ENCODE measurements around the gene GUCD1.

DNA sequence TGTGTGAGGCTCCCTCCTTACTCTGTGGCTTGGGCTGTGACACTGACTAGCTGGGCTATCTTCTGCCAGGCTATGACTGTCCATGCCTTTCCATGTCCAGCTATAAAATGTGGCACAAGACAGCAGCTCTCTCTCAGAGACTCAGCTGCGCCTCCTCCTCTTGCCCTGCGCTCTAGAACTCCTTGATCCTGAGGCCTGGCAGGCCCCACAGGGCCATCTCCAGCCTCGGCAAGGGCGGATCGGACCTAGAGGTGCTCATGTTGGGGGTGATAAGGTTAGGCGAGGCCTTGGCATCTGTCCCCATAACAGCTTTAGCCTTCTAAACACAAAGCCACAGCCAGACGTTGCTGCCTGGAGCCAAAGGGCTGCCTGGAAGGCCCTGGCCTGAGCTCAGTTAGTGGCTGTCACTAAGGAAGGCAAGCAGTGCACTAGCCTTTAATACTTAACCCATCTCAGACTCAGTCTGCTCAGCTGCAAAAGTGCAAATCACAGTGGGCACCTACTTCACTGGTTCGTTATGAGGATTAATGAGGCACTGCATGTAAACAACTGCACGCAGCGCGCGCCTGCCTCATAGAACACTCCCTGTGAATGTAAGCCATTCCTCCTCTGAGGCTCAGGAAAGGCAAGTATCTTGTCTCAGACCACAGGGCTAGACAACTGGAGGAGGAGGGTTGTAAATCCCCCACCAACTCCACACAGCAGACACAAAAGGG, 1.2 kb downstream of the GUCD1 start:
- TF ChIP-seq USF2 (IDR thresholded peaks at IDR 0.05): no peak
- TF ChIP-seq MYC (IDR thresholded peaks at IDR 0.05; ENCODE audit: borderline replicate concordance, low read length): no peak
- TF ChIP-seq, protein P1, sequence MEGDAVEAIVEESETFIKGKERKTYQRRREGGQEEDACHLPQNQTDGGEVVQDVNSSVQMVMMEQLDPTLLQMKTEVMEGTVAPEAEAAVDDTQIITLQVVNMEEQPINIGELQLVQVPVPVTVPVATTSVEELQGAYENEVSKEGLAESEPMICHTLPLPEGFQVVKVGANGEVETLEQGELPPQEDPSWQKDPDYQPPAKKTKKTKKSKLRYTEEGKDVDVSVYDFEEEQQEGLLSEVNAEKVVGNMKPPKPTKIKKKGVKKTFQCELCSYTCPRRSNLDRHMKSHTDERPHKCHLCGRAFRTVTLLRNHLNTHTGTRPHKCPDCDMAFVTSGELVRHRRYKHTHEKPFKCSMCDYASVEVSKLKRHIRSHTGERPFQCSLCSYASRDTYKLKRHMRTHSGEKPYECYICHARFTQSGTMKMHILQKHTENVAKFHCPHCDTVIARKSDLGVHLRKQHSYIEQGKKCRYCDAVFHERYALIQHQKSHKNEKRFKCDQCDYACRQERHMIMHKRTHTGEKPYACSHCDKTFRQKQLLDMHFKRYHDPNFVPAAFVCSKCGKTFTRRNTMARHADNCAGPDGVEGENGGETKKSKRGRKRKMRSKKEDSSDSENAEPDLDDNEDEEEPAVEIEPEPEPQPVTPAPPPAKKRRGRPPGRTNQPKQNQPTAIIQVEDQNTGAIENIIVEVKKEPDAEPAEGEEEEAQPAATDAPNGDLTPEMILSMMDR (IDR thresholded peaks at IDR 0.05): no peak
- TF ChIP-seq CEBPB (IDR thresholded peaks at IDR 0.05): no peak
- TF ChIP-seq POLR2A (IDR thresholded peaks at IDR 0.05; ENCODE audit: low read length): no peak
